Liver (tissue), 9 donors: ENCODE results near the gene CACTIN. TPM values are rescaled to one million over a fixed set of nuclear protein-coding genes. Genes with fewer than 3 reads are reported as not detected.

Experiments used
- DNase-seq: peaks from one replicate; pipeline ENCODE4 v3.0.0-alpha.2; 2017; ENCODE audit warnings: low spot score
- H3K27ac ChIP-seq, 2 donors: one replicate each; pipeline ENCODE4 v1.7.0; 2013; ENCODE audit warnings: inconsistent platforms in 2 of 2, low read length in 2 of 2, control low read depth in 1 of 2, low read depth in 1 of 2, mild to moderate bottlenecking in 1 of 2
- H3K27me3 ChIP-seq, 4 donors: one replicate each; pipeline versions ENCODE4 v1.6.1 to v1.7.0; 2013; ENCODE audit warnings: low read length in 3 of 4, inconsistent platforms in 1 of 4, mild to moderate bottlenecking in 1 of 4, moderate library complexity in 1 of 4; ENCODE audit not compliant: control insufficient read depth in 4 of 4, insufficient read depth in 4 of 4
- H3K36me3 ChIP-seq, 4 donors: one replicate each; pipeline versions ENCODE4 v1.6.1 to v1.7.0; 2013; ENCODE audit warnings: low read length in 3 of 4, mild to moderate bottlenecking in 3 of 4, low read depth in 1 of 4, moderate library complexity in 1 of 4; ENCODE audit not compliant: control insufficient read depth in 4 of 4, insufficient read depth in 3 of 4
- H3K4me1 ChIP-seq, 4 donors: one replicate each; pipeline versions ENCODE4 v1.6.1 to v1.7.0; 2013; ENCODE audit warnings: low read length in 3 of 4, mild to moderate bottlenecking in 3 of 4, moderate library complexity in 1 of 4; ENCODE audit not compliant: control insufficient read depth in 4 of 4, insufficient read depth in 4 of 4
- H3K4me3 ChIP-seq, 3 donors: one replicate each; pipeline versions ENCODE4 v1.6.1 to v1.7.0; 2013; ENCODE audit warnings: low read length in 3 of 3, control low read depth in 1 of 3, low read depth in 1 of 3, mild to moderate bottlenecking in 1 of 3
- H3K9ac ChIP-seq, 2 donors: one replicate each; pipeline ENCODE4 v1.7.0; 2013; ENCODE audit warnings: low read length in 2 of 2, mild to moderate bottlenecking in 2 of 2, moderate library complexity in 2 of 2, control low read depth in 1 of 2, low read depth in 1 of 2
- H3K9me3 ChIP-seq, 4 donors: one replicate each; pipeline versions ENCODE4 v1.6.1 to v1.7.0; 2013; ENCODE audit warnings: low read length in 3 of 4; ENCODE audit not compliant: control insufficient read depth in 4 of 4
- EGR1 ChIP-seq, 2 donors: IDR thresholded peaks; 2 replicates each; pipeline ENCODE4 v1.6.1; 2016 to 2018; ENCODE audit warnings: antibody characterized with exemption in 2 of 2, low read depth in 2 of 2
- FOXA1 ChIP-seq: IDR thresholded peaks from 2 replicates; pipeline ENCODE4 v1.6.1; 2016; ENCODE audit warnings: antibody characterized with exemption
- FOXA2 ChIP-seq: IDR thresholded peaks from 2 replicates; pipeline ENCODE4 v1.6.1; 2016; ENCODE audit warnings: antibody characterized with exemption
- GABPA ChIP-seq, 2 donors: IDR thresholded peaks in 1 of 2; conservative IDR thresholded peaks in 1 of 2; 2 replicates each; pipeline ENCODE4 v1.6.1; 2016; ENCODE audit warnings: antibody characterized with exemption in 2 of 2, mild to moderate bottlenecking in 1 of 2, moderate library complexity in 1 of 2
- HNF4A ChIP-seq, 2 donors: conservative IDR thresholded peaks; 2 replicates each; pipeline ENCODE4 v1.6.1; 2016; ENCODE audit warnings: antibody characterized with exemption in 2 of 2, mild to moderate bottlenecking in 2 of 2
- HNF4G ChIP-seq: IDR thresholded peaks from 2 replicates; pipeline ENCODE4 v1.6.1; 2016; ENCODE audit warnings: antibody characterized with exemption
- JUND ChIP-seq, 2 donors: IDR thresholded peaks; 2 replicates each; pipeline ENCODE4 v1.6.1; 2016; ENCODE audit warnings: antibody characterized with exemption in 2 of 2
- NR2F2 ChIP-seq: IDR thresholded peaks from 2 replicates; pipeline ENCODE4 v1.6.1; 2016; ENCODE audit warnings: antibody characterized with exemption
- RAD21 ChIP-seq, 2 donors: IDR thresholded peaks; 2 replicates each; pipeline ENCODE4 v1.6.1; 2016; ENCODE audit warnings: antibody characterized with exemption in 2 of 2, mild to moderate bottlenecking in 2 of 2
- REST ChIP-seq: IDR thresholded peaks from 2 replicates; pipeline ENCODE4 v1.6.1; 2016; ENCODE audit warnings: antibody characterized with exemption, mild to moderate bottlenecking
- RXRA ChIP-seq, 2 donors: IDR thresholded peaks; 2 replicates each; pipeline ENCODE4 v1.6.1; 2017 to 2018; ENCODE audit warnings: antibody characterized with exemption in 2 of 2, mild to moderate bottlenecking in 1 of 2
- SP1 ChIP-seq: IDR thresholded peaks from 2 replicates; pipeline ENCODE4 v1.6.1; 2018; ENCODE audit warnings: antibody characterized with exemption, mild to moderate bottlenecking
- TAF1 ChIP-seq: conservative IDR thresholded peaks from 2 replicates; pipeline ENCODE4 v1.6.1; 2016; ENCODE audit warnings: antibody characterized with exemption, mild to moderate bottlenecking
- YY1 ChIP-seq: IDR thresholded peaks from 2 replicates; pipeline ENCODE4 v1.6.1; 2016; ENCODE audit warnings: antibody characterized with exemption, mild to moderate bottlenecking
- WGBS: extraction: QIAGEN DNeasy Blood & Tissue Kit; methylation state at CpG from one replicate; pipeline ENCODE4 v1.1.7; 2013; 5-methylcytosine and 5-hydroxymethylcytosine counted together
- polyA plus RNA-seq, 2 donors: library from polyadenylated mRNA; stranded (reverse) in 1 of 2; unstranded in 1 of 2; fragments of 200-250 nt in 1 of 2; fragments of >200 nt in 1 of 2; fragmentation: Nextera tagmentation in 1 of 2; extraction: Ambion mirVana in 1 of 2; gene quantifications; one replicate each; pipeline versions ENCODE4 v1.2.1 to v1.2.3, GENCODE V29; 2013 to 2015
- total RNA-seq, 2 donors: library from RNA; depleted of rRNA; stranded (reverse); fragments of >200 nt; gene quantifications; one replicate each; pipeline ENCODE4 v1.2.3, GENCODE V29; 2014
- TF ChIP-seq, protein P1 (sequence below): IDR thresholded peaks from 2 replicates; pipeline ENCODE4 v1.6.1; 2016; ENCODE audit warnings: antibody characterized with exemption
- TF ChIP-seq, protein P2 (sequence below): IDR thresholded peaks from 2 replicates; pipeline ENCODE4 v1.6.1; 2016; ENCODE audit warnings: antibody characterized with exemption
- TF ChIP-seq, protein P3 (sequence below): fragments of 150-350 bp; IDR thresholded peaks from 2 replicates; pipeline ENCODE4 v1.5.1; 2017; ENCODE audit warnings: improper control_type of control experiment, low read depth, low read length; ENCODE audit not compliant: missing input control
- TF ChIP-seq, protein P4 (sequence below): IDR thresholded peaks from 2 replicates; pipeline ENCODE4 v1.6.1; 2016; ENCODE audit warnings: antibody characterized with exemption
- donor health status: healthy.
- donor health status: healthy.
- donor health status: healthy.
- donor health status: healthy.
- donor health status: healthy.

Gene CACTIN
- total and polyA plus RNA-seq, 4 donors, result 1.9 to 13.2 (median 10.0) TPM

GRCh38 chr19:3572132-3572854, 54.3 kb downstream of the CACTIN start:
- Histone ChIP-seq H3K36me3 (peaks cover 0 to 2% (median 0%) of the 10 kb centered on the region in 4 donors), H3K4me3 (peak overlapping the region in 2 of 3 donors; percentile 4 to 94), H3K9ac (no peak overlapping the region), H3K9me3 (no peaks in the 10 kb centered on the region), H3K4me1 (peaks cover 3 to 13% (median 9%) of the 10 kb centered on the region in 4 donors), H3K27me3 (no peaks in the 10 kb centered on the region), H3K27ac (no peak overlapping the region)
- 4% methylated on average over 48 of the region's 48 CpGs for WGBS
- DNase-seq, result peak; percentile 99
- TF ChIP-seq, protein P1, sequence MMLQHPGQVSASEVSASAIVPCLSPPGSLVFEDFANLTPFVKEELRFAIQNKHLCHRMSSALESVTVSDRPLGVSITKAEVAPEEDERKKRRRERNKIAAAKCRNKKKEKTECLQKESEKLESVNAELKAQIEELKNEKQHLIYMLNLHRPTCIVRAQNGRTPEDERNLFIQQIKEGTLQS, result no peak
- TF ChIP-seq HNF4G (peak; percentile 11), RAD21 (IDR thresholded peaks at IDR 0.05) (peak in 1 of 2 donors; percentile 37), FOXA2 (no peak), HNF4A (conservative IDR thresholded peaks at IDR 0.05) (no peak), REST (no peak), RXRA (IDR thresholded peaks at IDR 0.05) (no peak), SP1 (peak; percentile 90), EGR1 (IDR thresholded peaks at IDR 0.05; ENCODE audit: low read depth in 2 of 2) (peak; percentile 83 to 84), NR2F2 (no peak), JUND (IDR thresholded peaks at IDR 0.05) (no peak), YY1 (peak; percentile 15), TAF1 (no peak), FOXA1 (no peak), GABPA (IDR thresholded peaks at IDR 0.05 in 1 of 2, conservative IDR thresholded peaks at IDR 0.05 in 1 of 2) (peak in 1 of 2 donors; percentile 68)
- TF ChIP-seq, protein P2, sequence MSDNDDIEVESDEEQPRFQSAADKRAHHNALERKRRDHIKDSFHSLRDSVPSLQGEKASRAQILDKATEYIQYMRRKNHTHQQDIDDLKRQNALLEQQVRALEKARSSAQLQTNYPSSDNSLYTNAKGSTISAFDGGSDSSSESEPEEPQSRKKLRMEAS, result peak; percentile 67
- TF ChIP-seq, protein P3, sequence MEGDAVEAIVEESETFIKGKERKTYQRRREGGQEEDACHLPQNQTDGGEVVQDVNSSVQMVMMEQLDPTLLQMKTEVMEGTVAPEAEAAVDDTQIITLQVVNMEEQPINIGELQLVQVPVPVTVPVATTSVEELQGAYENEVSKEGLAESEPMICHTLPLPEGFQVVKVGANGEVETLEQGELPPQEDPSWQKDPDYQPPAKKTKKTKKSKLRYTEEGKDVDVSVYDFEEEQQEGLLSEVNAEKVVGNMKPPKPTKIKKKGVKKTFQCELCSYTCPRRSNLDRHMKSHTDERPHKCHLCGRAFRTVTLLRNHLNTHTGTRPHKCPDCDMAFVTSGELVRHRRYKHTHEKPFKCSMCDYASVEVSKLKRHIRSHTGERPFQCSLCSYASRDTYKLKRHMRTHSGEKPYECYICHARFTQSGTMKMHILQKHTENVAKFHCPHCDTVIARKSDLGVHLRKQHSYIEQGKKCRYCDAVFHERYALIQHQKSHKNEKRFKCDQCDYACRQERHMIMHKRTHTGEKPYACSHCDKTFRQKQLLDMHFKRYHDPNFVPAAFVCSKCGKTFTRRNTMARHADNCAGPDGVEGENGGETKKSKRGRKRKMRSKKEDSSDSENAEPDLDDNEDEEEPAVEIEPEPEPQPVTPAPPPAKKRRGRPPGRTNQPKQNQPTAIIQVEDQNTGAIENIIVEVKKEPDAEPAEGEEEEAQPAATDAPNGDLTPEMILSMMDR, result no peak
- TF ChIP-seq, protein P4, sequence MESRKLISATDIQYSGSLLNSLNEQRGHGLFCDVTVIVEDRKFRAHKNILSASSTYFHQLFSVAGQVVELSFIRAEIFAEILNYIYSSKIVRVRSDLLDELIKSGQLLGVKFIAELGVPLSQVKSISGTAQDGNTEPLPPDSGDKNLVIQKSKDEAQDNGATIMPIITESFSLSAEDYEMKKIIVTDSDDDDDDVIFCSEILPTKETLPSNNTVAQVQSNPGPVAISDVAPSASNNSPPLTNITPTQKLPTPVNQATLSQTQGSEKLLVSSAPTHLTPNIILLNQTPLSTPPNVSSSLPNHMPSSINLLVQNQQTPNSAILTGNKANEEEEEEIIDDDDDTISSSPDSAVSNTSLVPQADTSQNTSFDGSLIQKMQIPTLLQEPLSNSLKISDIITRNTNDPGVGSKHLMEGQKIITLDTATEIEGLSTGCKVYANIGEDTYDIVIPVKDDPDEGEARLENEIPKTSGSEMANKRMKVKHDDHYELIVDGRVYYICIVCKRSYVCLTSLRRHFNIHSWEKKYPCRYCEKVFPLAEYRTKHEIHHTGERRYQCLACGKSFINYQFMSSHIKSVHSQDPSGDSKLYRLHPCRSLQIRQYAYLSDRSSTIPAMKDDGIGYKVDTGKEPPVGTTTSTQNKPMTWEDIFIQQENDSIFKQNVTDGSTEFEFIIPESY, result no peak
